Renal pelvis (tissue), 4 donors: Measurements from ENCODE around the gene ZNF764. TPM values are rescaled to one million over a fixed set of nuclear protein-coding genes. Genes with fewer than 3 reads are reported as not detected.
"Not testable (repeated sequence)": the region's sequence is repeated elsewhere in the genome, so short reads cannot be mapped to it uniquely, and the experiment has no call there.

Source experiments
- DNase-seq: peaks from one replicate; pipeline ENCODE4 v3.0.0-alpha.2; 2013
- polyA plus RNA-seq, 3 donors: library from polyadenylated mRNA; unstranded; fragments of 120-200 nt; gene quantifications; one replicate each; pipeline ENCODE4 v1.2.1, GENCODE V29; 2013; ENCODE audit not compliant: insufficient read length in 3 of 3

Gene ZNF764
- polyA plus RNA-seq, 3 donors: 13.3 to 18.8 (median 14.4) TPM

- no peak for DNase-seq
These were observed 5.2 kb downstream of the ZNF764 start for GRCh38 chr16:30552956-30553355.

GRCh38 chr16:30551781-30552180, 6.4 kb downstream of the ZNF764 start:
- DNase-seq: no peak

GRCh38 chr16:30548416-30549253, 9.5 kb downstream of the ZNF764 start:
- DNase-seq: no peak

- DNase-seq: no peak
These were observed 12.1 kb downstream of the ZNF764 start for GRCh38 chr16:30546115-30546514.

GRCh38 chr16:30543067-30543466, 15.1 kb downstream of the ZNF764 start:
- no peak for DNase-seq

GRCh38 chr16:30541502-30542329, 16.5 kb downstream of the ZNF764 start:
- DNase-seq: no peak

GRCh38 chr16:30540916-30541464, 17.2 kb downstream of the ZNF764 start:
- not testable (repeated sequence) for DNase-seq

- not testable (repeated sequence) for DNase-seq
These were observed 18.1 kb downstream of the ZNF764 start for GRCh38 chr16:30539986-30540526.

GRCh38 chr16:30539000-30539964, 18.9 kb downstream of the ZNF764 start:
- no peak for DNase-seq

- not testable (repeated sequence) for DNase-seq
These were observed 21.7 kb downstream of the ZNF764 start for GRCh38 chr16:30536391-30537024.

GRCh38 chr16:30535777-30536190, 22.4 kb downstream of the ZNF764 start:
- peak; percentile 70 for DNase-seq

- no peak for DNase-seq
These were observed 22.9 kb downstream of the ZNF764 start for GRCh38 chr16:30535106-30535776.

- peak; percentile 94 for DNase-seq
These were observed 23.6 kb downstream of the ZNF764 start, which contains the start of gene ZNF747 for GRCh38 chr16:30534368-30535105. Gene ZNF747 (minus strand): TSS chr16:30534858. CDS start chr16:30534679, 179 bp downstream.

GRCh38 chr16:30533748-30534367, 24.3 kb downstream of the ZNF764 start:
- DNase-seq: no peak

- DNase-seq: no peak
These were observed 25.0 kb downstream of the ZNF764 start for GRCh38 chr16:30533146-30533522.

GRCh38 chr16:30532285-30533145, 25.7 kb downstream of the ZNF764 start:
- no peak for DNase-seq
